Testis (tissue), 2 donors: ENCODE results near the gene GRXCR2.

Experiments used
- CTCF ChIP-seq, 3 experiments: fragments of 450-650 bp in 2 of 3; fragments of 200-600 bp in 1 of 3; sonication (generic) in 1 of 3; IDR thresholded peaks; one replicate each; pipeline ENCODE4 v1.5.1; 2016 to 2019; ENCODE audit warnings: antibody characterized with exemption in 3 of 3, mild to moderate bottlenecking in 2 of 3, moderate library complexity in 1 of 3
- POLR2A ChIP-seq: fragments of 450-650 bp; IDR thresholded peaks from one replicate; pipeline ENCODE4 v1.6.1; 2017; ENCODE audit warnings: antibody characterized with exemption, mild to moderate bottlenecking, moderate library complexity

GRCh38 chr5:145818604-145819003 is 54.2 kb downstream of the GRXCR2 start:
- TF ChIP-seq CTCF (IDR thresholded peaks at IDR 0.05) (no peak), POLR2A (no peak)
